ENCODE results near the gene FLRT2.

Gene FLRT2

DNA sequence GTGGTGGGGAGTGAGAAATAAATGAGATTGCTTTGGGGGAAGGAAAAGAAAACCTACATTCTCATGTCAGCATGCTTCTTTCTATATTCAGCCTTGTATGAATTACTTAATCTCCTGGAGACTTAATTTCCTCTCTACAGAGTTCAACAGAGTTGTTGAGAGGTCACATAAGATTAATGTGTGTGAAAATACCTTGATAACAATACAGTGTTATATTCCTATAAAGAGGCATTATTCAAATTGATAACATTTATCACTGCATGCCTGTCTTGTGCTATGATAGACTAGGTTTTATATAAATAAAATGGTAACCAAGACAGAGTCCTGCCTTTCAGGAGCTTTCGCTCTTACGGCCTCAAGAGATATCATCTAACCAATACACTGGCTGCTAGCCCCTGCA lies 9.6 kb downstream of the FLRT2 start:
- no peak overlapping the region for H3K9ac ChIP-seq (ENCODE audit: low read depth, low read length)
- no peak overlapping the region for H3K27ac ChIP-seq (ENCODE audit: low read depth, low read length)
- peaks cover 18% of the 10 kb centered on the region for H3K27me3 ChIP-seq (ENCODE audit: insufficient read depth, low read length)
- WGBS = 89% methylated on average over 2 of the region's 2 CpGs
- no peaks in the 10 kb centered on the region; the same call in none of the 2 replicates for H3K36me3 ChIP-seq (ENCODE audit: insufficient read depth, low read length)
- no peaks in the 10 kb centered on the region for H3K9me3 ChIP-seq (ENCODE audit: insufficient read depth, low read depth, low read length)
- H3K4me3 ChIP-seq (ENCODE audit: low read length) = no peak overlapping the region
- H3K4me1 ChIP-seq (ENCODE audit: insufficient read depth, low read length) = peaks cover 34% of the 10 kb centered on the region

DNA sequence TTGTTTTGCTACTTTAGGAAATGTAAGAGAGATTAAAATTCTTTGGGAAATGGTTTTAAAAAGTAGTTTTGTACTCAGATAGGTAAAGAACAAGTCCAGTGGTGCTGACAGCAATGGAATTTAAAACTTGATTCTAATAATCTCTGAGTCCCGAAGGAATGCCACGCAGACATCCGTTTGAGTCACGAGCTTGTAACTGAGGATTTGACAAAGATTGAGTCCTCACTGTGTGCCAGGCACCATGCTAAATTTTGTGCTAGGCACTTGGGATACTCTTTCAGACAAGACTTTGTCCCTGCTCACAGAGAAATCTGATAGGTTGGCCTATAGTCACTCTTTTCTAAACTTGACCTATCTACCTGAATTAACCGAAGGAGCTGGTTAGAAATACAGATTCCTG lies 12.7 kb downstream of the FLRT2 start:
- no peaks in the 10 kb centered on the region for H3K27me3 ChIP-seq (ENCODE audit: insufficient read depth, low read length)
- no peak overlapping the region for H3K4me3 ChIP-seq (ENCODE audit: low read length)
- 93% methylated on average over 5 of the region's 5 CpGs for WGBS
- H3K9ac ChIP-seq (ENCODE audit: low read depth, low read length) = no peak overlapping the region
- peaks cover 33% of the 10 kb centered on the region for H3K4me1 ChIP-seq (ENCODE audit: insufficient read depth, low read length)
- no peaks in the 10 kb centered on the region for H3K9me3 ChIP-seq (ENCODE audit: insufficient read depth, low read depth, low read length)
- H3K27ac ChIP-seq (ENCODE audit: low read depth, low read length) = no peak overlapping the region
- no peaks in the 10 kb centered on the region; the same call in none of the 2 replicates for H3K36me3 ChIP-seq (ENCODE audit: insufficient read depth, low read length)

GRCh38 chr14:85545738-85546137 lies 15.8 kb downstream of the FLRT2 start:
- H3K36me3 ChIP-seq (ENCODE audit: insufficient read depth, low read length) = peaks cover 8% of the 10 kb centered on the region
- H3K4me3 ChIP-seq (ENCODE audit: low read length) = no peak overlapping the region
- no peaks in the 10 kb centered on the region for H3K27me3 ChIP-seq (ENCODE audit: insufficient read depth, low read length)
- WGBS = 73% methylated on average over 3 of the region's 3 CpGs
- no peaks in the 10 kb centered on the region for H3K9me3 ChIP-seq (ENCODE audit: insufficient read depth, low read depth, low read length)
- no peak overlapping the region for H3K9ac ChIP-seq (ENCODE audit: low read depth, low read length)
- H3K27ac ChIP-seq (ENCODE audit: low read depth, low read length) = peak overlapping the region; percentile 36; the same call in 1 of the 2 replicates
- H3K4me1 ChIP-seq (ENCODE audit: insufficient read depth, low read length) = peaks cover 33% of the 10 kb centered on the region

DNA sequence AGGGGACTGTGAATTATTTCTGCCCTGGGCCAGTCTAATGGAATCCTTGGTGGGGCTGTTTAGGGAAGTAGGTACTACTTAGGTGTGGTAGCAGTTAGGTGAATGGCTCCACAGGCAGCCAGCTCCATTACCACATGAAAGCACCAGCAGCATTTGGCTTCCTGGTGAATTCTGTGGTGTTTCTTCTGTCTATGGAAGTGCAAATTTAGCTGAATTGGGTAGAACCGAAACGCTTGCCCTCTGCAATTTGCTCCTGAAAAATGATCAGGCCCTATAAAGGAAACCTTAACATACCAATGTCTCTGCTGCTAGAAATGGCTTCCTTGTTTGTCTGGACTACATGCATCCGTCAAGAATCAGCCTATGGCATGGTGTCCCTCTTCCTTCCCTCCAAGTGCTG lies 16.4 kb downstream of the FLRT2 start:
- H3K9me3 ChIP-seq (ENCODE audit: insufficient read depth, low read depth, low read length) = no peaks in the 10 kb centered on the region
- peaks cover 8% of the 10 kb centered on the region for H3K36me3 ChIP-seq (ENCODE audit: insufficient read depth, low read length)
- H3K4me1 ChIP-seq (ENCODE audit: insufficient read depth, low read length) = peaks cover 33% of the 10 kb centered on the region
- H3K9ac ChIP-seq (ENCODE audit: low read depth, low read length) = no peak overlapping the region
- WGBS = 10% methylated on average over 3 of the region's 3 CpGs
- 0 out of 2 replicates have a peak overlapping the region, but pooled peaks have one; percentile 1 for H3K4me3 ChIP-seq (ENCODE audit: low read length)
- H3K27ac ChIP-seq (ENCODE audit: low read depth, low read length) = peak overlapping the region; percentile 71
- no peaks in the 10 kb centered on the region for H3K27me3 ChIP-seq (ENCODE audit: insufficient read depth, low read length)

DNA sequence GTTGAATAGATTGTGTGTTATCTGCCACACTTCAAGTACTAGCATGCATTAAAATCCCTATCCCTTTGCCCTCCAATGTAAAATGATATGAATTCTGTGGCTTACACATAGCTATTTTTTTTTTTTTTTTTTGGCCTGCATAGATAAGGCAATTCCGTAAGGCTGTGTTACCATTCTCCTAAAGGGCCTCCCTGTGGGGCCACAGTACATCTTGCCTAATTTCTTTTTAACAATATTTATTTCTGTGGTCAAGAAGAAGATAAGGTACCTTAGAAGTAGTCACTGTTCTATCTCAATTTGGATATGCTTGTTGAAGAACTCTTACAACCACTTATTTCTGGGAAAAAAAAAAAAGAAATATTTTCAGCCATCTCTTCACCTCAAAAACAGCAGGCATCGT lies 19.8 kb downstream of the FLRT2 start:
- Histone ChIP-seq H3K4me3 (ENCODE audit: low read length) (no peak overlapping the region), H3K27ac (ENCODE audit: low read depth, low read length) (no peak overlapping the region), H3K36me3 (ENCODE audit: insufficient read depth, low read length) (peaks cover 12% of the 10 kb centered on the region; the same call in 1 of the 2 replicates), H3K4me1 (ENCODE audit: insufficient read depth, low read length) (peaks cover 42% of the 10 kb centered on the region), H3K9me3 (ENCODE audit: insufficient read depth, low read depth, low read length) (no peaks in the 10 kb centered on the region), H3K27me3 (ENCODE audit: insufficient read depth, low read length) (no peaks in the 10 kb centered on the region), H3K9ac (ENCODE audit: low read depth, low read length) (no peak overlapping the region)
- 83% methylated on average over 2 of the region's 2 CpGs for WGBS

DNA sequence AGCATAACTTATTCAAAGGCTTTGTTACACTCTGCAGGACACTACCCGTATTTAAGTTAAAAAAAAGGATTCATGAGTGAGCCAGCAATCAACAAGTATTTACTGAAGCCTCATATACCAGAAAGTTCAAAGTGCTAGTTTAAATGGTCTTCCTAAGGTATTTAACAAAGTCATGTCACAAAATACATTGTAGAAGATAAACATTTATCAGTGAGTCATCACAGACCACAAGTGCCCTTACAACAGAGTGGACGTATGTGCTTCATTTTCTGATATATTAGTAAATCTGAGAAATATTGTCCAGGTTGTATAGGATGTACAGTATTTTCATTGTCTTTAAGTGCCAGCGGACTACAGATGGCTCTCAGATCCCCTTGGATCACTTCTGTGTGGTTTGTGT lies 24.2 kb downstream of the FLRT2 start:
- 69% methylated on average over 3 of the region's 3 CpGs for WGBS
- peaks cover 7% of the 10 kb centered on the region; the same call in 1 of the 2 replicates for H3K36me3 ChIP-seq (ENCODE audit: insufficient read depth, low read length)
- no peak overlapping the region for H3K4me3 ChIP-seq (ENCODE audit: low read length)
- H3K4me1 ChIP-seq (ENCODE audit: insufficient read depth, low read length) = peaks cover 24% of the 10 kb centered on the region
- H3K9me3 ChIP-seq (ENCODE audit: insufficient read depth, low read depth, low read length) = no peaks in the 10 kb centered on the region
- no peak overlapping the region for H3K27ac ChIP-seq (ENCODE audit: low read depth, low read length)
- no peaks in the 10 kb centered on the region for H3K27me3 ChIP-seq (ENCODE audit: insufficient read depth, low read length)
- H3K9ac ChIP-seq (ENCODE audit: low read depth, low read length) = no peak overlapping the region

GRCh38 chr14:85556267-85556666 lies 26.3 kb downstream of the FLRT2 start:
- Histone ChIP-seq H3K27me3 (ENCODE audit: insufficient read depth, low read length) (no peaks in the 10 kb centered on the region), H3K9me3 (ENCODE audit: insufficient read depth, low read depth, low read length) (no peaks in the 10 kb centered on the region), H3K4me3 (ENCODE audit: low read length) (no peak overlapping the region), H3K4me1 (ENCODE audit: insufficient read depth, low read length) (peaks cover 14% of the 10 kb centered on the region), H3K9ac (ENCODE audit: low read depth, low read length) (no peak overlapping the region), H3K36me3 (ENCODE audit: insufficient read depth, low read length) (peaks cover 4% of the 10 kb centered on the region; the same call in 1 of the 2 replicates), H3K27ac (ENCODE audit: low read depth, low read length) (no peak overlapping the region)
- 90% methylated on average over 1 of the region's 1 CpG for WGBS

DNA sequence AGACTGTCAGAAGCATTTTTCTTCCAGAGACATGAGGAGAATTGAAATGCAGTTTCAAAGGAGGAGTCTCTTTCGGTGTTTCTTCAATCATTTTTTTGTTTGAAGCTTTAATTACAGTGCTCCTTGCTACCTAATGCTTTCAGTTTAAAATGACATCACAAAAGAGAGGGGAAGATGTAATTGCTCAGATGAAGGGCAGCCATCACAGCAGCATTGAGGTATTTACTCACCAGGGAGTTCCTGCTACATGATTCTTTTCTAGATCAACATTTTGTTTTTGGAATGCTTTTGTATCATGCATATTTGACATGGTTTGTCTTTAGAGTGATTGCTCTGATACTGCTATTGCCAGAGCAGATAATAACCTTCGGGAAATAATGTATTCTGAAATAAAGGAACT lies 28.6 kb downstream of the FLRT2 start:
- H3K4me1 ChIP-seq (ENCODE audit: insufficient read depth, low read length) = peaks cover 14% of the 10 kb centered on the region
- no peaks in the 10 kb centered on the region for H3K9me3 ChIP-seq (ENCODE audit: insufficient read depth, low read depth, low read length)
- H3K27me3 ChIP-seq (ENCODE audit: insufficient read depth, low read length) = no peaks in the 10 kb centered on the region
- WGBS = 92% methylated on average over 2 of the region's 2 CpGs
- peaks cover 3% of the 10 kb centered on the region; the same call in 1 of the 2 replicates for H3K36me3 ChIP-seq (ENCODE audit: insufficient read depth, low read length)
- H3K27ac ChIP-seq (ENCODE audit: low read depth, low read length) = no peak overlapping the region
- no peak overlapping the region for H3K4me3 ChIP-seq (ENCODE audit: low read length)
- no peak overlapping the region for H3K9ac ChIP-seq (ENCODE audit: low read depth, low read length)

DNA sequence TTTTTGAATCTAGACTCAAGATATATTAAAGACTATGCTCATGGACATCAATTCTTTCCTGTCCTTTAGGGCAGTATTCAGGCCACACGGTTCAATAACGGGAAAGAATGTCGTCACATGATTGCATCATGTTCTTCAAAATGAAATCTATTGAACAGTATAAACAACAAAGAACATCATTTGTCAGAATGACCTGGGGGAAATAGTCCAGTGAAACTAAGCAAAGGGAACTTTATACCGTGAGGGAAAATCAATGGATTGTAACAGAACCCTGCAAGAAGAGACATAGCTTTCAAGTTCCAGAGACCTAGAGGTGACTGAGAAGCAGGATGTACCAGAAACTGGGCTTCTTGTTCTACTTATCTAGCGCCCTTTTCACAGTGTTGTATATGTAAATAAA lies 32.7 kb downstream of the FLRT2 start:
- 96% methylated on average over 5 of the region's 5 CpGs for WGBS
- H3K9me3 ChIP-seq (ENCODE audit: insufficient read depth, low read depth, low read length) = no peaks in the 10 kb centered on the region
- H3K4me1 ChIP-seq (ENCODE audit: insufficient read depth, low read length) = peaks cover 12% of the 10 kb centered on the region; the same call in 1 of the 2 replicates
- H3K27ac ChIP-seq (ENCODE audit: low read depth, low read length) = no peak overlapping the region
- H3K4me3 ChIP-seq (ENCODE audit: low read length) = no peak overlapping the region
- H3K27me3 ChIP-seq (ENCODE audit: insufficient read depth, low read length) = no peaks in the 10 kb centered on the region
- no peak overlapping the region for H3K9ac ChIP-seq (ENCODE audit: low read depth, low read length)
- H3K36me3 ChIP-seq (ENCODE audit: insufficient read depth, low read length) = peaks cover 3% of the 10 kb centered on the region; the same call in 1 of the 2 replicates

GRCh38 chr14:85564841-85565527 lies 35.0 kb downstream of the FLRT2 start:
- WGBS = 85% methylated on average over 2 of the region's 3 CpGs
- Histone ChIP-seq H3K27ac (ENCODE audit: low read depth, low read length) (no peak overlapping the region), H3K27me3 (ENCODE audit: insufficient read depth, low read length) (no peaks in the 10 kb centered on the region), H3K4me3 (ENCODE audit: low read length) (no peak overlapping the region), H3K4me1 (ENCODE audit: insufficient read depth, low read length) (peaks cover 24% of the 10 kb centered on the region; the same call in 1 of the 2 replicates), H3K9me3 (ENCODE audit: insufficient read depth, low read depth, low read length) (no peaks in the 10 kb centered on the region), H3K36me3 (ENCODE audit: insufficient read depth, low read length) (peaks cover 3% of the 10 kb centered on the region; the same call in 1 of the 2 replicates), H3K9ac (ENCODE audit: low read depth, low read length) (no peak overlapping the region)

DNA sequence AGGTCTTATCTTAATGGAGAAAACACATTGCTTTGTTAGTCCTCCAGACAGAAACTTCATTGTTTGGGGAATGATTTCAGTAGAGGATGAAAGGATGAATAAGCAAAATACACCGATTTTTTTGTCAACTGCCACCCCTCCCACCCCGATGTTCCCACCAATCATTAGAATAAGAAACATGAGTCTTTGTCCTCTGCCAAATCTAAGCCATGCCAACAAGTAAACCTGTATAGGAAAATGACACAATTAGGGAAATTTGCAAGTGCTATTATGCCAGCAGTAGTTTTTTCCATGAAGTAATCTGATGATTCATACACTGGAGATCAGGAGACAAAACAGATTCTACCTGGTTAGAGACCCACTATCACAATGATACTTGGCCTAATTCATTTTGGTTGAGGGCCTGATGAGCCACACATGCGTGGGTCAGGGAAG lies 35.9 kb downstream of the FLRT2 start:
- H3K9ac ChIP-seq (ENCODE audit: low read depth, low read length) = no peak overlapping the region
- H3K36me3 ChIP-seq (ENCODE audit: insufficient read depth, low read length) = peaks cover 3% of the 10 kb centered on the region; the same call in 1 of the 2 replicates
- H3K27me3 ChIP-seq (ENCODE audit: insufficient read depth, low read length) = no peaks in the 10 kb centered on the region
- H3K4me3 ChIP-seq (ENCODE audit: low read length) = no peak overlapping the region
- no peak overlapping the region for H3K27ac ChIP-seq (ENCODE audit: low read depth, low read length)
- H3K9me3 ChIP-seq (ENCODE audit: insufficient read depth, low read depth, low read length) = no peaks in the 10 kb centered on the region
- peaks cover 24% of the 10 kb centered on the region; the same call in 1 of the 2 replicates for H3K4me1 ChIP-seq (ENCODE audit: insufficient read depth, low read length)
- 86% methylated on average over 3 of the region's 3 CpGs for WGBS

Data from HUES64 (cell line).